OCI-LY7 (cell line): ENCODE measurements around the gene TERB2. TPM values are rescaled to one million over a fixed set of nuclear protein-coding genes. Genes with fewer than 3 reads are reported as not detected.
"Not testable (repeated sequence)": the region's sequence is repeated elsewhere in the genome, so short reads cannot be mapped to it uniquely, and the experiment has no call there.

Experiments
- BruUV-seq: library from RNA; stranded (reverse); fragments of 400-500 nt; replicated peaks from 2 replicates; lab custom pipeline; 2021; lab: Mats Ljungman, UMichigan
- CTCF ChIA-PET: fragments of 300-600 bp; sonication (Branson Sonifier 250); formaldehyde crosslinking; loops from one replicate; lab custom pipeline; 2022; ENCODE audit warnings: antibody characterized with exemption; ENCODE audit not compliant: unreplicated experiment; lab: Charles Lee
- POLR2A ChIA-PET: fragments of 300-600 bp; sonication (Branson Sonifier 250); formaldehyde crosslinking; loops from one replicate; lab custom pipeline; 2022; ENCODE audit warnings: antibody characterized with exemption; lab: Charles Lee
- DNase-seq: peaks from one replicate; pipeline ENCODE4 v3.0.0-alpha.2; 2015; ENCODE audit warnings: low spot score
- H2AFZ ChIP-seq: fragments of 200-600 bp; sonication (generic), shearing (Covaris generic); 2 replicates; pipeline ENCODE4 v1.6.1; 2014; ENCODE audit warnings: mild to moderate bottlenecking, antibody characterized with exemption, low read length, moderate library complexity
- H3K27ac ChIP-seq: fragments of 200-600 bp; sonication (generic); 2 replicates; pipeline ENCODE4 v1.5.1; 2014; ENCODE audit warnings: mixed run types, low read depth, mild to moderate bottlenecking, moderate library complexity, low read length, inconsistent platforms; ENCODE audit not compliant: poor library complexity, severe bottlenecking
- H3K36me3 ChIP-seq: fragments of 200-600 bp; sonication (generic); 2 replicates; pipeline ENCODE4 v1.6.1; 2014; ENCODE audit warnings: mild to moderate bottlenecking, antibody characterized with exemption, low read length, moderate library complexity, mixed read lengths; ENCODE audit not compliant: insufficient read depth
- H3K4me1 ChIP-seq: fragments of 200-600 bp; sonication (generic); 2 replicates; pipeline ENCODE4 v1.5.1; 2014; ENCODE audit warnings: mild to moderate bottlenecking, low read length; ENCODE audit not compliant: insufficient read depth, poor library complexity, severe bottlenecking
- H3K4me2 ChIP-seq: fragments of 200-600 bp; sonication (generic); 2 replicates; pipeline ENCODE4 v1.6.1; 2014; ENCODE audit warnings: mild to moderate bottlenecking, low read length
- H3K4me3 ChIP-seq: fragments of 200-600 bp; sonication (generic); 2 replicates; pipeline ENCODE4 v1.5.1; 2014; ENCODE audit warnings: mild to moderate bottlenecking, low read depth, low read length; ENCODE audit not compliant: poor library complexity, severe bottlenecking
- H3K79me2 ChIP-seq: fragments of 200-600 bp; sonication (generic); 2 replicates; pipeline ENCODE4 v1.6.1; 2016; ENCODE audit warnings: low read depth, mild to moderate bottlenecking, low read length, moderate library complexity, mixed read lengths; ENCODE audit not compliant: insufficient read depth
- H3K9me2 ChIP-seq: fragments of 200-600 bp; sonication (generic); 2 replicates; pipeline ENCODE4 v1.6.1; 2016; ENCODE audit warnings: mild to moderate bottlenecking, low read length, mixed read lengths; ENCODE audit not compliant: insufficient read depth
- H3K9me3 ChIP-seq: fragments of 200-600 bp; sonication (generic); 2 replicates; pipeline ENCODE4 v1.6.1; 2014; ENCODE audit warnings: mild to moderate bottlenecking, mixed run types, low read length, mixed read lengths
- H4K20me1 ChIP-seq: fragments of 200-600 bp; sonication (generic); 2 replicates; pipeline ENCODE4 v1.6.1; 2014; ENCODE audit warnings: mild to moderate bottlenecking, antibody characterized with exemption, low read length, moderate library complexity, mixed read lengths; ENCODE audit not compliant: insufficient read depth
- EZH2phosphoT487 ChIP-seq: fragments of 200-600 bp; sonication (generic); IDR thresholded peaks from 2 replicates; pipeline ENCODE4 v1.6.1; 2018; ENCODE audit warnings: low read depth, borderline replicate concordance, mild to moderate bottlenecking, mixed run types, antibody characterized with exemption, low read length, moderate library complexity, mixed read lengths
- intact Hi-C: fragments of 100-400 bp; cut with micrococcal nuclease; formaldehyde crosslinking; loops from one replicate; pipeline ENCODE4 v1.10.0; 2022; ENCODE audit not compliant: unreplicated experiment
- total RNA-seq, 2 experiments: library from RNA; depleted of rRNA in 1 of 2; stranded (reverse); fragments of >200 nt in 1 of 2; shearing (Covaris generic) in 1 of 2; gene quantifications; 2 replicates each; pipeline ENCODE4 v1.2.3, GENCODE V29; 2014 to 2022

The TERB2 gene
- total RNA-seq, 2 experiments from 2014 or later = not detected

- H3K36me3 ChIP-seq, H2AFZ ChIP-seq, H3K9me3 ChIP-seq, H3K4me2 ChIP-seq, H3K4me1 ChIP-seq, H4K20me1 ChIP-seq, CTCF ChIA-PET, DNase-seq, H3K27ac ChIP-seq, BruUV-seq, H3K9me2 ChIP-seq, H3K79me2 ChIP-seq, H3K4me3 ChIP-seq, intact Hi-C loops: not testable (repeated sequence)
- POLR2A ChIA-PET = interaction anchor here (0.7 to 1.6 kb wide), 2 partner anchors 9 to 65 kb away, joined by 3 read pairs; no protein-coding TSS in a partner anchor
Observed at GRCh38 chr15:44912974-44913448, 43.5 kb upstream of the TERB2 start.

- no peak for TF ChIP-seq EZH2phosphoT487
- ChIA-PET POLR2A (no interaction called here), CTCF (no interaction called here)
- Histone ChIP-seq H3K27ac (no peak overlapping the region), H2AFZ (no peak overlapping the region), H3K79me2 (no peaks in the 10 kb centered on the region), H3K9me2 (no peaks in the 10 kb centered on the region), H3K4me3 (no peak overlapping the region), H3K4me2 (no peak overlapping the region), H3K9me3 (no peaks in the 10 kb centered on the region), H3K4me1 (no peaks in the 10 kb centered on the region), H4K20me1 (no peaks in the 10 kb centered on the region), H3K36me3 (no peaks in the 10 kb centered on the region)
- BruUV-seq = no TSS peak
- intact Hi-C loops = no loop called here
- no peak for DNase-seq
Observed at GRCh38 chr15:44918136-44918535, 38.4 kb upstream of the TERB2 start.

- intact Hi-C loops, H3K79me2 ChIP-seq, H3K4me1 ChIP-seq, BruUV-seq, H2AFZ ChIP-seq, CTCF ChIA-PET, H3K4me3 ChIP-seq, H3K36me3 ChIP-seq, H3K4me2 ChIP-seq, H3K27ac ChIP-seq, H3K9me2 ChIP-seq, H4K20me1 ChIP-seq, H3K9me3 ChIP-seq, DNase-seq, POLR2A ChIA-PET: not testable (repeated sequence)
Observed at GRCh38 chr15:44928658-44929057, 27.8 kb upstream of the TERB2 start.

- intact Hi-C loops, H2AFZ ChIP-seq, H3K36me3 ChIP-seq, H3K9me2 ChIP-seq, H3K4me3 ChIP-seq, DNase-seq, CTCF ChIA-PET, H3K4me2 ChIP-seq, H3K4me1 ChIP-seq, BruUV-seq, H3K9me3 ChIP-seq, H3K79me2 ChIP-seq, H3K27ac ChIP-seq, H4K20me1 ChIP-seq: not testable (repeated sequence)
- POLR2A ChIA-PET = interaction anchor here (0.7 kb wide), 1 partner anchor 44 kb away, joined by 4 read pairs; no protein-coding TSS in a partner anchor
Observed at GRCh38 chr15:44930283-44930682, 26.2 kb upstream of the TERB2 start.

GRCh38 chr15:44958302-44958701 lies 1.8 kb downstream of the TERB2 start:
- H3K4me3 ChIP-seq, H3K36me3 ChIP-seq, H3K4me1 ChIP-seq, POLR2A ChIA-PET, BruUV-seq, H4K20me1 ChIP-seq, H3K4me2 ChIP-seq, H3K79me2 ChIP-seq, H3K9me2 ChIP-seq, H3K27ac ChIP-seq, H2AFZ ChIP-seq, CTCF ChIA-PET, intact Hi-C loops, H3K9me3 ChIP-seq, DNase-seq: not testable (repeated sequence)
